ENCODE results near the gene ZNF587.
A peak's percentile ranks its signal among the peaks of the same experiment; 100 is the strongest.
"Not testable (repeated sequence)": the region's sequence is repeated elsewhere in the genome, so short reads cannot be mapped to it uniquely, and the experiment has no call there.

The ZNF587 gene

GRCh38 chr19:57888560-57889231, 39.0 kb downstream of the ZNF587 start, which contains the start of gene ZNF814:
Gene ZNF814 (minus strand): TSS chr19:57889037. CDS start chr19:57888802, 235 bp downstream.
- DNase-seq = peak; percentile 89

GRCh38 chr19:57890706-57891105, 41.0 kb downstream of the ZNF587 start:
- DNase-seq = not testable (repeated sequence)

GRCh38 chr19:57900311-57900710, 50.7 kb downstream of the ZNF587 start:
- DNase-seq = no peak

- no peak for DNase-seq
Measured at GRCh38 chr19:57903618-57904184, 54.0 kb downstream of the ZNF587 start.

- DNase-seq = no peak
Measured at GRCh38 chr19:57905258-57905657, 55.6 kb downstream of the ZNF587 start.

- no peak for DNase-seq
Measured at GRCh38 chr19:57907394-57907793, 57.7 kb downstream of the ZNF587 start.

- no peak for DNase-seq
Measured at GRCh38 chr19:57914531-57914930, 64.9 kb downstream of the ZNF587 start.
